HG02938 (cell line): ENCODE results near the gene TJP1.
"Not testable (repeated sequence)": the region's sequence is repeated elsewhere in the genome, so short reads cannot be mapped to it uniquely, and the experiment has no call there.

Source experiments
- ATAC-seq: cut with Tn5 transposase; IDR thresholded peaks from one replicate; pipeline ENCODE4 v1.9.1; 2021; ENCODE audit warnings: mild to moderate bottlenecking, moderate library complexity; ENCODE audit not compliant: unreplicated experiment

The TJP1 gene

DNA sequence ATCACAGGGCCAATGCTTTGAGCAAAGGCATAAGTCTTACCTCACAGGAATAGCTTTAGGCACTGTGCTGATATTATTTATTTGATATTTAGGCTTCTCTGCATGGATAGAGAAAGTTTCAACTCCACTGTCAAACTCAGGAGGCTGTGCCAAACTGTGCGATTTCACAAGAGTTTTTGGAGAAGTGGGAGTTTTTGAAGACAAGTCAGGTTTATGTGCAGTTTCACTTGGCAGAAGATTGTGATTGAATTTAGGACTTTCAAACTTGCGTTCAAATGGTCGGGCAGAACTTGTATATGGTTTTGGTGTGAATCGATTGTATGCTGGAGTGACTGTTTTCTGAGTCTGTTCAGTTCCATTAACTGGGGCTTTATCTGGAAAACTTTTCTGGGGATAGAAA is 113.7 kb downstream of the TJP1 start:
- ATAC-seq: no peak

DNA sequence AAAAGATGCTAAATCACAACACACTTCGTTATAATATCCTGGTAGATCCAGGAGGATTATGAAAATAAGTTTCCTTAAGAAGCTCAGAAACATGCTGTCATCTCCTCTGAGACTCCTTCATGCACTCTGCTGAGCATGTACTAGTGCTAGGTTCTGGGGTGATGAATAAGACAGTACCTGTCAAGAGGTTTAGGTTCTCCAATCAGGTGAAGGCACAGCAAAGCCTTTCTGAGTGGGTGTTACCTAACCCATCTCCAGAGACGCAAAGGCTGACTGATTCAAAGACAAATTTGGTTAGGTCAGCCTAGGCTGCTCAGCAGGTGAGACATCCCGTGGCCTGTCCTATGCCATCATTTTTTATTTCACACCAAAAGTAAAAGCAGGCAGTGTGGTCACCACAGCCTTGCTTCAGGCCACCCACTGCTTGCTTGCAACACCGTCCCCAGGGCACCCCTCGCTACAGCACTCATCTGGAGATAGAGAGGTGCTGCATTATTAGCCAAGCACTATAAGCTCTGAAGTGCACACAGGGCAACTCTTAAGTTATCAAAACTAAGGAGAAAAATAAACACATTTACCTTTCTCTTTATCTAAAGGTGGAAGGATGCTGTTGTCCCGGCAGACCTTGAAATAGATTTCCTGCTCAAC is 117.2 kb downstream of the TJP1 start:
- no peak for ATAC-seq

DNA sequence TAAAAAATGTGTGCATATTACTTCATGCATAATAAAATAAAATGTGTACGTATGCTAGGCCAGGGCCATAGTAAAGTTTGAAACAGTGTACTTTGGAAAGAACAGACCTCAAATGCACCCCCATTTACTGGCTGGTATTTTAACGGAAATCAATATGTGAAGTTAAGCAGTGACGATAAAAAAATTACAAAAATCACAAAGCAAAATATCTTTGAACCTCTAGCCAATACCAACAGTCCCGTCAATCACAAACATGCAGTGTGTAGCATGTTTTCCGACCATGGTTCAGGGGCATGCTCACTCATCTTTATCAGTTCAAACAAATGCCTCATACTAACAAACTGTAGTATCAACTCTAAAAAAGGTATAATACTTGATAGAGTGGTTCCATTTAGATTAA is 121.1 kb downstream of the TJP1 start:
- ATAC-seq: no peak

DNA sequence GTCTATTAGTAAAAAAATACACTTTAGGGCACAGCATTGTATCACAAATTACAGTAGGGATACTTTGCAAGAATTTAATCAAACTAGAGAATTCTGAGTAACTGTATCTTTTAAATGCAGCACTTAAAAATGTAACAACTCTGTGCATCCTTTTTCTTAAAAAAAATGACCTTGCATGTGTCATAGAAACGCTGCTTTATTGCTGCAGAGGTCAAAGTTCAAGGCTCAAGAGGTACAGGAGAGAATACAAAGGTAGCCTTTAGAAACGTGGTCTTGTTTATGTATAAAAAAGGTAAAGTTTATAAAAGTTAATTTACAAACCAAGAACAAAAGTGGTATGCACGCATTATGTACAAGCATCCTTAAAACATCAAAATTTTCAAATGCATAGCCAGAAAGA is 122.0 kb downstream of the TJP1 start:
- no peak for ATAC-seq

GRCh38 chr15:29699791-29700190 is 122.5 kb downstream of the TJP1 start:
- ATAC-seq: no peak

GRCh38 chr15:29698030-29698701 is 124.1 kb downstream of the TJP1 start:
- no peak for ATAC-seq

DNA sequence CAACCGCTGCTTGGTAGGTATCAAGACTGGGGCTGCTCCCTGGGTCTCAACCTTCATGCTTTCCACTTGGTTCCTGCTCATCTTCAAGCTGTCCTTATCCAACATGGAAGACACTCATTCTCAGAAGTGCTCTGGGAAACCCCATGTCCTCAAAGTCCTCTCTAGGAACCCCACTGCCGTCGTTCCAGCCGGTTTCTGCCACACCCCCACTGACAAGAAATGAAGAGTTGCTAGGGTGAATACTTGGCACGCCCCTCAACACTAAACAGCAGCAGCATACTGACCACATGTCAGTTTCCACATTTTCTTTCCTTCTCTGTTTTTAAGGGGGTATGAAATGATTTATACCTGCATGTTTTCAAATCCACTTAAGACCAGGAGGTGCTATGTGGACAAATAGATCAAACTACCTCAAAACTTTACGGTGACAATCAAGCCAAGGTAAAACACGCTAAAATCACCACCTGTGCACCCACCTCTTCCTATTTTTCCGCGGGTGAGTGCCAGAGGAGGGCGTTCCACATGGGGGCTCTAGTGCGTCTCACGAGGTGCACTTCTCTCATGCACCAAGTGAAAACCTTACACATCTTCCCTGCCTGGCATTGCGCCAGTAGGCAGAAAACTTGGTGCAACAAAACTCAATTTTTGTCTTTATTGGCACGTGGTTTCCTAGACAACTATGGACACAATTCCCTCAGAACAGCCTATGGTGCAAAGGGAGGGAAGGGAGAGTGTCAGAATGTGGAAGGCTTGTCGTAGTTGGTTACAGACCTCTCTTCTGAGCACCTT is 125.1 kb downstream of the TJP1 start:
- ATAC-seq: no peak

DNA sequence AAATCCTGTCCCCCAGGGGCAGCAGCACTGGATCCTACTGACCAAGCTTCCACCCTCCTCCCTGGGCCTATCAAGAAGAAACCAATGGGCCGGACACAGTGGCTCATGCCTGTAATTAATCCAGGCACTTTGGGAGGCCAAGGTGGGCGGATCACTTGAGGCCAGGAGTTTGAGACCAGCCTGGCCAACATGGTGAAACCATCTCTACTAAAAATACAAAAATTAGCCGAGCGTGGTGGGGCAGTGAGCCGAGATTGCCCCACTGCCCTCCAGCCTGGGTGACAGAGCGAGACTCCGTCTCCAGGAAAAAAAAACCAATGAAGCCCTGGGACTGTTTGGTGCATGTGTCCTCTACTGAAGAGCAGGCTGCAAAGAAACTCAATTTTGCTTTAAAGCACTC is 125.8 kb downstream of the TJP1 start:
- ATAC-seq: not testable (repeated sequence)

GRCh38 chr15:29695489-29696167 is 126.6 kb downstream of the TJP1 start:
- no peak for ATAC-seq

DNA sequence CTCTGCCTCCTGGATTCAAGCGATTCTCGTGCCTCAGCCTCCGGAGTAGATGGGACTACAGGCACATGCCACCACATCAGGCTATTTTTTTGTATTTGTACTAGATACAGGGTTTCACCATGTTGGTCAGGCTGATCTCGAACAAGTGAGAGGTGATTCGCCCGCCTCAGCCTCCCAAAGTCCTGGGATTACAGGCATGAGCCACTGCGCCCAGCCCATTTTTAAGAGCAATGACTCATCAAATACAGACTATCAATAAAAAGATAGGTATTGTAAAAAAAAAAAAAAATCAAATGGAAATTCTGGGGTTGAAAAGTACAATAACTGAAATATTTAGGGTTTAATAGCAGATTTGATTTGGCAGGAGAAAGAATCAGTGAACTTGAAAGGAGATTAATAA is 129.0 kb downstream of the TJP1 start:
- no peak for ATAC-seq

GRCh38 chr15:29692527-29692926 is 129.7 kb downstream of the TJP1 start:
- no peak for ATAC-seq

- ATAC-seq: no peak
These were observed 131.3 kb downstream of the TJP1 start for GRCh38 chr15:29690765-29691475.

DNA sequence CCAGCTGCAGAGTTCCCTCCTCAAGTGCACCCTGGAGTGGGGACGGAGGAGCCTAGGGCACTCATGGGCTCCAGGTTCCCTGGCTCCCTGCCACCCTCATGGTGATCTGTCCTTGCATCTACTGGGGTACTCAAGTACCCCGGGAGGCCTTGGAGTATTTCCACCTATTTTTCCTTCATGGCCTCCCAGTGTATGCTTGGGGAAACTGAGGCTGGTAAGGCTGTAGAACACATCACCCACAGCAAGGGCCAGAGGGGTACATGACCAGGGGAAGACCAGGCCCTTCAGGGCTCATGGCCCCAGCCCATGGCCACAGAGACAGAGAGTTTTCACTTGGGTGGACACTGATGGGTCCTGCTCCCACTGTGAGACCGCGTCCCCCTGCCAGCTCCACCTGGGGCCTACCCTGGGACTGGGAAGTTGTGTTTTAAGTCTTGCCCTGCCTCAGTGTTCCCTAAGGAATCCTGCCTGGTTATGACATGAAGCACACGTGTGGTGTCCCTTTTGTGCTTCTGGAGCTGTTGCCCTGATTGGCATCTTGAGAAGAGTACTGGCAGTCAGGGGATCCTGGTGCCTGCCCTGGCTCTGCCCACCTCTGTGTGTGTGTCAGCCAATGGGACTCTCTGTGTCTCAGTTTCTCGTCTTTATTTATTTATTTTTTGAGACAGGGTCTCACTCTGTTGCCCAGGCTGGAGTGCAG is 132.8 kb downstream of the TJP1 start:
- no peak for ATAC-seq

- ATAC-seq: no peak
These were observed 133.6 kb downstream of the TJP1 start for GRCh38 chr15:29688506-29689286.

GRCh38 chr15:29687939-29688505 is 134.2 kb downstream of the TJP1 start:
- no peak for ATAC-seq

GRCh38 chr15:29687204-29687815 is 135.0 kb downstream of the TJP1 start:
- no peak for ATAC-seq

- ATAC-seq: no peak
These were observed 135.6 kb downstream of the TJP1 start for GRCh38 chr15:29686445-29687203.

- no peak for ATAC-seq
These were observed 136.2 kb downstream of the TJP1 start for GRCh38 chr15:29686079-29686425.
